OCI-LY7 (cell line): ENCODE data around the gene SYNJ2. TPM values are rescaled to one million over a fixed set of nuclear protein-coding genes. Genes with fewer than 3 reads are reported as not detected.

Experiments
- BruUV-seq: library from RNA; stranded (reverse); fragments of 400-500 nt; replicated peaks from 2 replicates; lab custom pipeline; 2021; lab: Mats Ljungman, UMichigan
- CTCF ChIA-PET: fragments of 300-600 bp; sonication (Branson Sonifier 250); formaldehyde crosslinking; loops from one replicate; lab custom pipeline; 2022; ENCODE audit warnings: antibody characterized with exemption; ENCODE audit not compliant: unreplicated experiment; lab: Charles Lee
- POLR2A ChIA-PET: fragments of 300-600 bp; sonication (Branson Sonifier 250); formaldehyde crosslinking; loops from one replicate; lab custom pipeline; 2022; ENCODE audit warnings: antibody characterized with exemption; lab: Charles Lee
- DNase-seq: peaks from one replicate; pipeline ENCODE4 v3.0.0-alpha.2; 2015; ENCODE audit warnings: low spot score
- H2AFZ ChIP-seq: fragments of 200-600 bp; sonication (generic), shearing (Covaris generic); 2 replicates; pipeline ENCODE4 v1.6.1; 2014; ENCODE audit warnings: mild to moderate bottlenecking, antibody characterized with exemption, low read length, moderate library complexity
- H3K27ac ChIP-seq: fragments of 200-600 bp; sonication (generic); 2 replicates; pipeline ENCODE4 v1.5.1; 2014; ENCODE audit warnings: mixed run types, low read depth, mild to moderate bottlenecking, moderate library complexity, low read length, inconsistent platforms; ENCODE audit not compliant: poor library complexity, severe bottlenecking
- H3K36me3 ChIP-seq: fragments of 200-600 bp; sonication (generic); 2 replicates; pipeline ENCODE4 v1.6.1; 2014; ENCODE audit warnings: mild to moderate bottlenecking, antibody characterized with exemption, low read length, moderate library complexity, mixed read lengths; ENCODE audit not compliant: insufficient read depth
- H3K4me1 ChIP-seq: fragments of 200-600 bp; sonication (generic); 2 replicates; pipeline ENCODE4 v1.5.1; 2014; ENCODE audit warnings: mild to moderate bottlenecking, low read length; ENCODE audit not compliant: insufficient read depth, poor library complexity, severe bottlenecking
- H3K4me2 ChIP-seq: fragments of 200-600 bp; sonication (generic); 2 replicates; pipeline ENCODE4 v1.6.1; 2014; ENCODE audit warnings: mild to moderate bottlenecking, low read length
- H3K4me3 ChIP-seq: fragments of 200-600 bp; sonication (generic); 2 replicates; pipeline ENCODE4 v1.5.1; 2014; ENCODE audit warnings: mild to moderate bottlenecking, low read depth, low read length; ENCODE audit not compliant: poor library complexity, severe bottlenecking
- H3K79me2 ChIP-seq: fragments of 200-600 bp; sonication (generic); 2 replicates; pipeline ENCODE4 v1.6.1; 2016; ENCODE audit warnings: low read depth, mild to moderate bottlenecking, low read length, moderate library complexity, mixed read lengths; ENCODE audit not compliant: insufficient read depth
- H3K9me2 ChIP-seq: fragments of 200-600 bp; sonication (generic); 2 replicates; pipeline ENCODE4 v1.6.1; 2016; ENCODE audit warnings: mild to moderate bottlenecking, low read length, mixed read lengths; ENCODE audit not compliant: insufficient read depth
- H3K9me3 ChIP-seq: fragments of 200-600 bp; sonication (generic); 2 replicates; pipeline ENCODE4 v1.6.1; 2014; ENCODE audit warnings: mild to moderate bottlenecking, mixed run types, low read length, mixed read lengths
- H4K20me1 ChIP-seq: fragments of 200-600 bp; sonication (generic); 2 replicates; pipeline ENCODE4 v1.6.1; 2014; ENCODE audit warnings: mild to moderate bottlenecking, antibody characterized with exemption, low read length, moderate library complexity, mixed read lengths; ENCODE audit not compliant: insufficient read depth
- EZH2phosphoT487 ChIP-seq: fragments of 200-600 bp; sonication (generic); IDR thresholded peaks from 2 replicates; pipeline ENCODE4 v1.6.1; 2018; ENCODE audit warnings: low read depth, borderline replicate concordance, mild to moderate bottlenecking, mixed run types, antibody characterized with exemption, low read length, moderate library complexity, mixed read lengths
- intact Hi-C: fragments of 100-400 bp; cut with micrococcal nuclease; formaldehyde crosslinking; loops from one replicate; pipeline ENCODE4 v1.10.0; 2022; ENCODE audit not compliant: unreplicated experiment
- total RNA-seq, 2 experiments: library from RNA; depleted of rRNA in 1 of 2; stranded (reverse); fragments of >200 nt in 1 of 2; shearing (Covaris generic) in 1 of 2; gene quantifications; 2 replicates each; pipeline ENCODE4 v1.2.3, GENCODE V29; 2014 to 2022
- TF ChIP-seq, protein P1 (sequence below): fragments of 200-600 bp; sonication (generic); conservative IDR thresholded peaks from 2 replicates; pipeline ENCODE4 v1.5.1; 2014; ENCODE audit warnings: mild to moderate bottlenecking, antibody characterized with exemption, low read length, moderate library complexity, mixed read lengths

Gene SYNJ2
- total RNA-seq, 2 experiments from 2014 or later = 0.21 TPM; not detected in 1

DNA sequence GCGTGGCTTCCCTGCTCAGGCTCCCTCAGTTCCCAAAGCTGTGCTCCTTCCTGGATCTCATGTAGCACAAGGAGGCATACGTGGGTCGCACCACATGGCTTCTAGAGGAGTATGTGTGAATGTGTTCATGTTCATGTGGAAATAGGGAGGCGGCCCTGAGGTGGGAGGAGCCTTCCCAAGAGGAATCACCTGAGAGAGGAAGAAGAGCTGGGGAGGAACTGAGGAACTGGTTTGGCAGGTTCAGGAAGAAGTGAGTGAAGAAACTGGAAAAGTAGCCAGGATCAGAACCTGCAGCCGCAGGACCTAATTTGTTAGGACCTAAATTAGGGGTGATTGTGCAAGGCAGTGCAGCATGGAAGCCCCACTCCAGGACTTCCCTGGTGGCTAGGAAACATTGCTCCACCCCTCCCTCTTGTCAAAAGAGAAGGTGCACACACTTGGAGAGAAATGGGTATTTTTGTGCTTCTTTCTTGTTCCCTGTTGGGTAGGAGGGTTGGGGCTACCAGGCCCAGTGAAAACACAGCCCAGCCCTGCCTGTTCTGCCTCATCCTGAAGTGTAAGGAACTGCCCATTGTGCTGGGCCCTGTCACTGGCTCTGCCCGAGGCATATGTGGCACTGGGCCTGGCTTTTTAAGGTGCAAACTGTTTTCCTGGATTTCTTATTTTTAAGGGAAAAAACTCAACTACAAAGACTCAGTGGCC is 20.7 kb downstream of the SYNJ2 start:
- no peak overlapping the region for H3K27ac ChIP-seq
- H3K9me2 ChIP-seq = no peaks in the 10 kb centered on the region
- no peak overlapping the region for H3K4me3 ChIP-seq
- no peak for DNase-seq
- no peaks in the 10 kb centered on the region for H3K9me3 ChIP-seq
- no peak overlapping the region for H3K4me2 ChIP-seq
- intact Hi-C loops = no loop called here
- TF ChIP-seq EZH2phosphoT487 = no peak
- TF ChIP-seq, protein P1, sequence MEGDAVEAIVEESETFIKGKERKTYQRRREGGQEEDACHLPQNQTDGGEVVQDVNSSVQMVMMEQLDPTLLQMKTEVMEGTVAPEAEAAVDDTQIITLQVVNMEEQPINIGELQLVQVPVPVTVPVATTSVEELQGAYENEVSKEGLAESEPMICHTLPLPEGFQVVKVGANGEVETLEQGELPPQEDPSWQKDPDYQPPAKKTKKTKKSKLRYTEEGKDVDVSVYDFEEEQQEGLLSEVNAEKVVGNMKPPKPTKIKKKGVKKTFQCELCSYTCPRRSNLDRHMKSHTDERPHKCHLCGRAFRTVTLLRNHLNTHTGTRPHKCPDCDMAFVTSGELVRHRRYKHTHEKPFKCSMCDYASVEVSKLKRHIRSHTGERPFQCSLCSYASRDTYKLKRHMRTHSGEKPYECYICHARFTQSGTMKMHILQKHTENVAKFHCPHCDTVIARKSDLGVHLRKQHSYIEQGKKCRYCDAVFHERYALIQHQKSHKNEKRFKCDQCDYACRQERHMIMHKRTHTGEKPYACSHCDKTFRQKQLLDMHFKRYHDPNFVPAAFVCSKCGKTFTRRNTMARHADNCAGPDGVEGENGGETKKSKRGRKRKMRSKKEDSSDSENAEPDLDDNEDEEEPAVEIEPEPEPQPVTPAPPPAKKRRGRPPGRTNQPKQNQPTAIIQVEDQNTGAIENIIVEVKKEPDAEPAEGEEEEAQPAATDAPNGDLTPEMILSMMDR = no peak
- H4K20me1 ChIP-seq = no peaks in the 10 kb centered on the region
- H3K4me1 ChIP-seq = no peaks in the 10 kb centered on the region
- ChIA-PET POLR2A (no interaction called here), CTCF (interaction anchor here (0.6 kb wide), 1 partner anchor 71 kb away, joined by 4 read pairs; no protein-coding TSS in a partner anchor)
- H3K36me3 ChIP-seq = no peaks in the 10 kb centered on the region
- BruUV-seq = no TSS peak
- H3K79me2 ChIP-seq = no peaks in the 10 kb centered on the region
- no peak overlapping the region for H2AFZ ChIP-seq

DNA sequence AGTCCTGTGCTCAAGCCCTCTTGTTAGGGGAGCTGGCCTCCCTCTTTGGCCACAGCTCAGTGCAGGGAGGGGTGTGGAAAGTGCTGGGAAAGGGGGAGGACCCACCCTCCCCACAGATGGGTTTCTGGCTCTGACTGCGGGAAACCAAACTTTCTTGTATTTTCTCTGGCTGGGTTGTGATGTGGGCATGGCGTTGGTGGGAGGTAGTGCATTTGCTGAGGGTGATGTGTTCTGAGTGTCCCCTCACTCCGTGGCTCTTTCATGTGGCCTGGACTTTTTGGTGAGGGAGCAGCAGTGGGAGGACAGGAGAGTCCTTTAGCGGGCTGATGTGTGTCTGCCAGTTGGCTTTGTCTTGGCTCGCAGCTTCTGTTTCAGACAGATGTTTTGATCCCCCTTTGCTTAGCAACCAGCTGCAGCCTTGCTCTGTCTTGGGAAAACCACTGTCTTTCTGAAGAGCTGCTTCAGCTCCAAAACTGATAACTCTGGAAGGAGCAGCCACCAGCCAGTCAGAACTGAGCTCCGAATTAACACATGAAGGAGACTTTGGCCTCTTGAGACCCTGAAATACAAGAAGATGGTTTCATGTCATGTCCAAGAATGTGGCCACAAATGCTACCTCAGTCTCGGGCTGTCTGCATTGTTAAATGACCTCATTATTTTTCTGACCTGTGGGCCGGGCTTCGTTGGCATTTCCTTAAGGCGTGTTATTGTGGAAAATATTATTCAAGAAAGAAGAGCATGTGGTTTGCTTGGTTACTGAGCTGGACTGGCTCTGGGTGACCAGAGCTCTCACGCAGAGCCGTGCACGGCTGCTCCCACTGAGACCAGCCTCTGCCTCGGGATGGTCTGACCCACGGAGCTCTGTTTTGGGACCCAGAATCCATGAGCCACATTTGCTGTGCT is 21.5 kb downstream of the SYNJ2 start:
- CTCF ChIA-PET = no interaction called here
- intact Hi-C loops = no loop called here
- TF ChIP-seq EZH2phosphoT487 = no peak
- TF ChIP-seq, protein P1 = no peak
- Histone ChIP-seq H3K4me3 (no peak overlapping the region), H3K9me3 (no peaks in the 10 kb centered on the region), H3K9me2 (no peaks in the 10 kb centered on the region), H3K27ac (no peak overlapping the region), H3K4me1 (no peaks in the 10 kb centered on the region), H4K20me1 (no peaks in the 10 kb centered on the region), H3K79me2 (no peaks in the 10 kb centered on the region), H3K4me2 (no peak overlapping the region), H2AFZ (no peak overlapping the region), H3K36me3 (no peaks in the 10 kb centered on the region)
- POLR2A ChIA-PET = no interaction called here
- no TSS peak for BruUV-seq
- DNase-seq = no peak
